ENCODE data around the gene TXNRD2. TPM values are rescaled to one million over a fixed set of nuclear protein-coding genes. Genes with fewer than 3 reads are reported as not detected.

The TXNRD2 gene
- total RNA-seq, 1 experiment from 2014 or later: 22.9 TPM

DNA sequence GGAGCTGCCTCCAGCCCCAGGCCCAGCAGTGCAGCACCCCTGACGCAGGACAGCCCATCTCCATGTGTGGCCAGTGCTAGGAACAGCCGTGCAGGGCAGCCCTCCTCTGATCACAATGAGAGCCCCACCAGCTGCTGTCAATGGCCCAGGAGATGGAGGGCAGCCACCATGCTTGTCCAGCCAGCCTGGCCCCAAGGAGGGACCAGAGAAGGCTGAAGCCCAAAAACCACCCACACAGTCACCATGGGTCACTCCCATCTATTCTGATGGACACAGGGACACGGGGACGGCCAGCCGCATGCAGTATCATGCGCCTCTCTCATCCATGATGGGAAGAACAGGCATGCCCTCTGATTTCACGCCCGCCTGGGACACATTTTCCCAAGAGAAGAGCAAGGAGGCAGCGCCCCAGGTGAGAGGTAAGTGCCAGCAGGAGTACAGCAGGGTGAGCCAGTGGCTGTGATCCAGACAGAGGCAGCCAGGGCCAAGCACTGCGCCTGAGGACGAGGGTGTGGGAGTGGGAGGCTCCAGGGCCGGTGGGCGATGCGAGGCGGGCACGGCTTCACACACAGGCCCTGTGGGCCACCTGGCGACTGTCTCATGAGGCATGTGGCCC, 53.4 kb downstream of the TXNRD2 start:
- Histone ChIP-seq H3K23ac (ENCODE audit: insufficient read length, low read depth, low read length) (no peak overlapping the region), H3K4me2 (ENCODE audit: insufficient read depth, insufficient read length, low read length) (no peak overlapping the region), H4K20me1 (ENCODE audit: control insufficient read depth, insufficient read depth, insufficient read length) (no peaks in the 10 kb centered on the region), H3T11ph (ENCODE audit: low read length) (no peak overlapping the region), H3K23me2 (ENCODE audit: insufficient read length, low read depth, low read length, poor library complexity, severe bottlenecking) (no peaks in the 10 kb centered on the region), H2BK5ac (ENCODE audit: insufficient read length, low read length) (no peak overlapping the region), H4K91ac (ENCODE audit: insufficient read length, low read depth, low read length) (no peak overlapping the region), H2BK120ac (ENCODE audit: low read depth, low read length, poor library complexity, severe bottlenecking) (no peak overlapping the region), H3K9me3 (ENCODE audit: control insufficient read depth, low read depth, low read length) (no peaks in the 10 kb centered on the region), H3K79me2 (ENCODE audit: insufficient read depth, low read length) (no peaks in the 10 kb centered on the region), H3K27ac (ENCODE audit: insufficient read length, low read depth, low read length) (no peak overlapping the region), H2BK15ac (ENCODE audit: low read depth, low read length) (no peak overlapping the region), H2BK12ac (ENCODE audit: insufficient read length, low read depth, low read length) (no peak overlapping the region), H3K4me1 (ENCODE audit: insufficient read depth, low read length) (peaks cover 5% of the 10 kb centered on the region; the same call in 1 of the 2 replicates), H3K18ac (ENCODE audit: insufficient read length, low read depth, low read length) (no peak overlapping the region), H4K8ac (replicated peaks; ENCODE audit: insufficient read length, low read depth, low read length) (no peak overlapping the region), H3K56ac (ENCODE audit: insufficient read length, low read depth, low read length) (no peak overlapping the region), H2BK20ac (ENCODE audit: low read depth, low read length, poor library complexity, severe bottlenecking) (no peak overlapping the region), H4K5ac (ENCODE audit: insufficient read length, low read depth, low read length) (no peak overlapping the region), H2AK5ac (ENCODE audit: insufficient read length, low read length) (no peak overlapping the region), H3K79me1 (ENCODE audit: insufficient read depth, low read depth, low read length, poor library complexity, severe bottlenecking) (no peaks in the 10 kb centered on the region), H3K27me3 (ENCODE audit: insufficient read depth, low read length) (no peaks in the 10 kb centered on the region; the same call in 1 of the 2 replicates), H2AFZ (ENCODE audit: low read length) (no peak overlapping the region), H3K14ac (ENCODE audit: insufficient read depth, low read length) (no peak overlapping the region), H3K9ac (ENCODE audit: extremely low read depth, insufficient read length, low read length) (no peak overlapping the region), H3K4ac (ENCODE audit: low read depth, low read length) (no peak overlapping the region)
- Mint-ChIP-seq H3K27ac (no peak overlapping the region), H3K4me3 (no peak overlapping the region), H3K9me3 (no peaks in the 10 kb centered on the region), H3K27me3 (ENCODE audit: low read depth) (no peaks in the 10 kb centered on the region; the same call in 1 of the 2 replicates), H3K4me1 (peaks cover 25 to 28% of the 10 kb centered on the region in 2 experiments), H3K36me3 (ENCODE audit: insufficient read depth in 1 of 3, low read depth in 3 of 3) (no peaks in the 10 kb centered on the region)
- DNase-seq: no peak
- WGBS (ENCODE audit: extremely low coverage, insufficient read length, low lambda C conversion rate): no CpG with 5 or more reads among the region's 17 CpGs
- TF ChIP-seq CTCF (conservative IDR thresholded peaks at IDR 0.05): no peak
